Activated naive CD4-positive, alpha-beta T cell treated with anti-CD3 and anti-CD28 coated beads for 36 hours (primary cell): ENCODE data around the gene OAS3. TPM values are rescaled to one million over a fixed set of nuclear protein-coding genes. Genes with fewer than 3 reads are reported as not detected.
"Not testable (repeated sequence)": the region's sequence is repeated elsewhere in the genome, so short reads cannot be mapped to it uniquely, and the experiment has no call there.

Experiments
- CTCF ChIA-PET: fragments of 350-600 bp; sonication (Branson Sonifier 250); formaldehyde crosslinking; loops from one replicate; lab custom pipeline; 2021; ENCODE audit warnings: antibody characterized with exemption; lab: Charles Lee
- DNase-seq: peaks from one replicate; pipeline ENCODE4 v3.0.0-alpha.2; 2020
- H3K27ac Mint-ChIP-seq: one replicate; pipeline ENCODE4 v1.8.0; 2021; ENCODE audit warnings: mild to moderate bottlenecking, mixed read lengths
- H3K27me3 Mint-ChIP-seq: one replicate; pipeline ENCODE4 v1.8.0; 2021; ENCODE audit warnings: low read depth, mixed read lengths
- H3K36me3 Mint-ChIP-seq: one replicate; pipeline ENCODE4 v1.8.0; 2021; ENCODE audit warnings: low read depth, mixed read lengths
- H3K4me1 Mint-ChIP-seq: one replicate; pipeline ENCODE4 v1.8.0; 2021; ENCODE audit warnings: low read depth, mixed read lengths
- H3K4me3 Mint-ChIP-seq: one replicate; pipeline ENCODE4 v1.8.0; 2021; ENCODE audit warnings: mild to moderate bottlenecking, moderate library complexity, mixed read lengths
- H3K9me3 Mint-ChIP-seq: one replicate; pipeline ENCODE4 v1.8.0; 2021; ENCODE audit warnings: mixed read lengths
- intact Hi-C: fragments of 100-400 bp; cut with micrococcal nuclease; formaldehyde crosslinking; loops from one replicate; pipeline ENCODE4 v1.15.1; 2023
- total RNA-seq, 2 experiments: library from RNA; stranded (reverse); gene quantifications; one replicate each; pipeline ENCODE4 v1.2.3, GENCODE V29; 2021

The OAS3 gene
- total RNA-seq, 2 experiments from 2014 or later = 26.1 to 28.0 TPM

DNA sequence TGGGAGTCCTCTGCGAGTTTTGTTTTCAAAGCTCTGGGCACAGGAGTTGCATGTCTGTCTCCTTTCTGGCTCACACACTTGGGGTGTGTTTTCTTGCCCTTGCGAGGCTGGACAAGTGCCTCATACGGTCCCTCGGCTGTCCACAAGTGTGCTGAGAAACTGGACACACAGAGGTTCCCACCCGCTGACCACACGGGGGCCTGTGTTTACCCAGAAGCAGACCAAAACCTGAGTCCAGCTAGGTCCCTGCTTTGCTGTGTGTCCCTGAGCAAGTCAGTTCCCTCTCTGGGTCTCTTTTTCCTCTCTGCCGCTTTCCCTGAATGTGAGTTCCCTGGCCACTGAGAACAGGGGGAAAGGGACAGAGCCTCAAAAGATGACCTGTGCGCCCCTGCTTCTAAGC is 39.4 kb downstream of the OAS3 start:
- DNase-seq = no peak
- Mint-ChIP-seq H3K27ac (peak overlapping the region; percentile 100), H3K36me3 (peaks cover 41% of the 10 kb centered on the region), H3K27me3 (no peaks in the 10 kb centered on the region), H3K4me1 (peaks cover 28% of the 10 kb centered on the region), H3K9me3 (peaks cover 13% of the 10 kb centered on the region), H3K4me3 (peak overlapping the region; percentile 81)
- CTCF ChIA-PET = interaction anchor here (0.6 to 4.9 kb wide), 8 partner anchors 10 to 79 kb away, joined by 3 to 68 read pairs (median 7); partner anchors contain the start of gene OAS1
- intact Hi-C loops = loop anchor here (1.0 to 10.0 kb wide), 10 partner anchors 11 to 965 kb away; partner anchors contain the start of genes ERP29, OAS3, TMEM116 and TPCN1

DNA sequence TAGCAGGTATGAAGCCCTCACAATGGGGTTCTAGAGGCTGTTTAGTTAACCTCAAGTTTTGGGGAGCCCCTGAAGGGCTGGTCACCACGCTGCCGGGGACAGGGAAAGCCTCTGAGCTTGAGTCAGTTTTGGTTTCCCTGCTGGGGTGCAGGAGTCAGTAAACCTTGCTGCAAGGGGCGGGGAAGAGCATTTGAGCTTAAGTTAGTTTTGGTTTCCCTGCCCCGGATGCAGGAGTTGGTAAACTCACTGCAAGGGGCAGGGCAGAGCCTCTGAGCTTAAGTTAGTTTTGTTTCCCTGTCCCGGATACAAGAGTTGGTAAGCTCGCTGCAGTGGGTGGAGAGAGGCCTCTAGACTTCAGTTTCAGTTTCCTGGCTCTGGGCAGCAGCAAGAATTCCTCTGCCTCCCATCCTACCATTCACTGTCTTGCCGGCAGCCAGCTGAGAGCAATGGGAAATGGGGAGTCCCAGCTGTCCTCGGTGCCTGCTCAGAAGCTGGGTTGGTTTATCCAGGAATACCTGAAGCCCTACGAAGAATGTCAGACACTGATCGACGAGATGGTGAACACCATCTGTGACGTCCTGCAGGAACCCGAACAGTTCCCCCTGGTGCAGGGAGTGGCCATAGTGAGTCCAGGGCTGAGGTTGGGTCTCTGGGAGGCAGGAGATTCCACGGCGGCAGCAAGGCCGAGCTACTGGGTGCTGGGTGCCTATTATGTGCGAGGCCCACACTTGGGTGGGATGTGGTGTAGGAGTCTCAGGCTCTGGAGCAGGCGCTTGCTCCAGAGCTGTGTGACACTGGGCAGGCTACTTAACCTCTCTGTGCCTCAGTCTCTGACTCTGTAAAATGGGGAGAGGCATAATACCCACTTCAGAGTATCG is 40.1 kb downstream of the OAS3 start, which contains the start of gene OAS2:
TSS of gene OAS2 (plus strand) at position 357 of the 878 bp plus-strand sequence. CDS start at position 447, 90 bp downstream.
- Mint-ChIP-seq H3K36me3 (peaks cover 48% of the 10 kb centered on the region), H3K27ac (peak within 1 kb of the TSS; percentile 100), H3K4me1 (peaks cover 36% of the 10 kb centered on the region), H3K4me3 (peak within 1 kb of the TSS; percentile 81), H3K9me3 (peaks cover 15% of the 10 kb centered on the region), H3K27me3 (no peaks in the 10 kb centered on the region)
- CTCF ChIA-PET = interaction anchor here (1.2 to 4.9 kb wide), 7 partner anchors 10 to 77 kb away, joined by 4 to 68 read pairs (median 9); partner anchors contain the start of genes OAS1 and OAS3
- intact Hi-C loops = loop anchor here (1.0 to 10.0 kb wide), 10 partner anchors 10 to 966 kb away; partner anchors contain the start of genes ERP29, OAS3, TMEM116 and TPCN1
- DNase-seq = peak; percentile 93

DNA sequence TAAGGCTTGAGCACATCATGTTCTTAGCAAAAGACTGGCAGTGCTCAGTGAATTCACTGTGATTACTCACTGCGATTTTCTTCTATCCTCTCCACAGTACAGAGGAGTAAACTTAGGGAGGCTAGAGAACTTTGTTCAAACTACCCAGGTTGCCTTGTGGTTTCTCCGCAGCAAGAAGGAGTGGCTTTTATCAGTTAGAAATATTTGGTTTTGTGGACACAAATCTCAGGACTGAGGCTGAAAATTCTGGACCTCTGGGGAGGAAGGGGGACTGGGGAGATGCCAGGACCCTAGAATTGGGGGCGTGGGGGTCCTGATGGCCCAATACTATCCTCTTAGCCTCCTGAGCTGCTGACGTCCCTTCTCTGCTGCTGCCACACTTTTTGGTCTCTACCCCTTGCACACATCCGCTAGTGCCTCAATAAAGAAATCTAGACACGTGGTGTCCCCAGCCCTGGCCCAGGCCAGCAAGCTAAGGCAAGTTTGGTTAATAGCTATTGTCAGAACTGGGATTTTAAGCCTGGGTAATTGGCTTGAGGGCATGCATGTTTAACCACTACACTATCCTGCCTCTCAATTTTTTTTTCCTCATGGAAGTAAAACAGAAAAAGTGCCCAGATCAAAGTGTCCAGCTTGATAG is 40.9 kb downstream of the OAS3 start:
- peaks cover 18% of the 10 kb centered on the region for H3K9me3 Mint-ChIP-seq
- H3K36me3 Mint-ChIP-seq = peaks cover 56% of the 10 kb centered on the region
- CTCF ChIA-PET = interaction anchor here (1.2 to 4.9 kb wide), 7 partner anchors 9 to 78 kb away, joined by 4 to 68 read pairs (median 9); partner anchors contain the start of genes OAS1 and OAS3
- intact Hi-C loops = loop anchor here (2.0 to 10.0 kb wide), 6 partner anchors 110 to 966 kb away; partner anchors contain the start of genes ERP29, TMEM116, TPCN1 and TRAFD1
- H3K27me3 Mint-ChIP-seq = no peaks in the 10 kb centered on the region
- peaks cover 43% of the 10 kb centered on the region for H3K4me1 Mint-ChIP-seq
- peak; percentile 69 for DNase-seq
- H3K4me3 Mint-ChIP-seq = peak overlapping the region; percentile 81
- peak overlapping the region; percentile 100 for H3K27ac Mint-ChIP-seq

DNA sequence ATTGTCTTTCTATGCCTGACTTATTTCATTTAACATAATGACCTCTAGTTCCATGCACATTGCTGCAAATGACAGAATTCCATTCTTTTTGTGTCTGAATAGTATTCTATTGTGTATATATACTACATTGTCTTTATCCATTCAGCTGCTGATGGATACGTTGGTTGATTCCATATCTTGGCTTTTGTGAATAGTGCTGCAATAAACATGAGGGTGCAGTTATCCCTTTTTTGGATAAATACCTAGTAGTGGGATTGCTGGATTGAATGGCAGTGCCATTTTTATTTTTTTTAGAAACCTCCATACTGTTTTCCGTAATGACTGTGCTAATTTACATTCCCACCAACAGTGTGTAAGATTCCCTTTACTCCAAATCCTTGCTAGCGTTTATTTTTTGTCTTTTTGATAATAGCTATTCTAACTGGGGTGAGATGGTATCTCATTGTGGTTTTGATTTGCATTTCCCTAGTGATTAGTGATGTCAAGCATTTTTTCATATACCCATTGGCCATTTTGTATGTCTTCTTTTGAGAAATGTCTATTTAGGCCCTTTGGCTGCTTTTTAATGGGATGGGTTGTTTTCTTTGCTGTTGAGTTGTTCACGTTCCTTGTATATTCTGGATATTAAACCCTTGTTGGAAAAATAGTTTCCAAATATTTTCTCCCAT is 42.4 kb downstream of the OAS3 start:
- Mint-ChIP-seq H3K9me3 (peaks cover 27% of the 10 kb centered on the region), H3K27me3 (no peaks in the 10 kb centered on the region), H3K4me3 (peak overlapping the region; percentile 81), H3K27ac (peak overlapping the region; percentile 100), H3K36me3 (peaks cover 70% of the 10 kb centered on the region), H3K4me1 (peaks cover 57% of the 10 kb centered on the region)
- DNase-seq = no peak
- CTCF ChIA-PET = interaction anchor here (0.9 to 4.9 kb wide), 4 partner anchors 12 to 173 kb away, joined by 3 to 68 read pairs (median 4); no protein-coding TSS in a partner anchor
- intact Hi-C loops = loop anchor here (10.0 kb wide), 2 partner anchors 546 to 984 kb away; partner anchors contain the start of gene RBM19

DNA sequence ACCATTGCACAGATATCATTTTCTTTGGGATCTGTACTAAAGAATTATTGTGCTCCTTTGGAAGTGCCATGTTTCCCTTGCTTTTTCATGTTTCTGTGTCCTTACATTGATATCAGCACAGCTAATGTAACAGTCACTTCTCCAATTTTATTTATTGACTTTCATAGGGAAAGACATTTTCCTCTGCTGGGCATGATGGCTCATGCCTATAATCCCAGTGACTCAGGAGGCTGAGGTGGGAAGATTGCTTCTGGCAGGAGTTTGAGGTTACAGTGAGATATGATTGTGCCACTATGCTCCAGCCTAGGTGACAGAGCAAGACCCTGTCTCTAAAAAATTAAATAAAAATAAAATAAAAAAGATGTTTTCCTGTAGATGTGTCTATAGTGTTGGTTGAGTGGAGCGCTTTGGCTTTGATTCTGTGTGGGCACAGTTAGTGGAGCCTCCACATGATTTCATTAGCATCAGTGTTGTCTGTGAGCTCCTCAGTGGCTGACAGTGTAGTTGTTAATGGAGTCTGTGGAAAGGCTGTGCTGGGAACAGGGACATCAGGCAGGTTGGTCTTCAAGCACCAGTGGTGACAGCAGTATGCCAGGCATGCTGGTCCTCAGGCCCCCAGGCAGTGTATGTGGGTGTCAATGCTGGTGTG is 47.5 kb downstream of the OAS3 start:
- Mint-ChIP-seq H3K4me1 (peaks cover 82% of the 10 kb centered on the region), H3K27me3 (no peaks in the 10 kb centered on the region), H3K27ac (peak overlapping the region; percentile 33), H3K4me3 (no peak overlapping the region), H3K36me3 (peaks cover 90% of the 10 kb centered on the region), H3K9me3 (peaks cover 27% of the 10 kb centered on the region)
- DNase-seq = no peak
- CTCF ChIA-PET = interaction anchor here (1.1 kb wide), 1 partner anchor 12 kb away, joined by 3 read pairs; no protein-coding TSS in a partner anchor
- intact Hi-C loops = loop anchor here (10.0 kb wide), 2 partner anchors 551 to 979 kb away; partner anchors contain the start of gene RBM19

DNA sequence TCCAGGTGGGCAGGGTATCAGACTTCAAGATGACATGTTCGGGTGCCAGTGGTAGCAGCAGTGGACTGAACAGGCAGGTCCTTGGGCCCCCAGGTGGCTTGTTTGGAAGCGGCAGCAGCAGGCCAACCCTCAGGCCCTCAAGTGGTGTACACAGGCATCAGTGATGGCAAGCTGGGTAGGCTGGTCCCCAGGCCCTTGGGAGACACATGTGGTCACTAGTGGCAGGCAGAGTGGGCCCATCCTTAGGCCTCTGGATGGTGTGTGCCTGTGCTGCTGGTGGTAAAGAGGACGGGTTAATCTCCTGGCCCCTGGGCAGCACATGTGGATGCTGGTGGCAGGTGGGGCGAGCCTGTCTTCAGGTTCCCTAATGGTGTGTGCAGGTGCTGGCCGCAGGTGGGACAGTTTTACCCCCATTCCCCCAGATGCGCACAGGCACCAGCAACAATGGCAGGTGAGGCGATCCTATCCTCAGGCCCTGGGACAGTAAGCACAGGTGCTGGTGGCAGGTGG is 48.1 kb downstream of the OAS3 start:
- Mint-ChIP-seq H3K4me3 (no peak overlapping the region), H3K27me3 (no peaks in the 10 kb centered on the region), H3K27ac (peak overlapping the region; percentile 33), H3K9me3 (peaks cover 25% of the 10 kb centered on the region), H3K4me1 (peaks cover 77% of the 10 kb centered on the region), H3K36me3 (peaks cover 91% of the 10 kb centered on the region)
- DNase-seq = no peak
- intact Hi-C loops = loop anchor here (10.0 kb wide), 2 partner anchors 552 to 978 kb away; partner anchors contain the start of gene RBM19
- CTCF ChIA-PET = no interaction called here

DNA sequence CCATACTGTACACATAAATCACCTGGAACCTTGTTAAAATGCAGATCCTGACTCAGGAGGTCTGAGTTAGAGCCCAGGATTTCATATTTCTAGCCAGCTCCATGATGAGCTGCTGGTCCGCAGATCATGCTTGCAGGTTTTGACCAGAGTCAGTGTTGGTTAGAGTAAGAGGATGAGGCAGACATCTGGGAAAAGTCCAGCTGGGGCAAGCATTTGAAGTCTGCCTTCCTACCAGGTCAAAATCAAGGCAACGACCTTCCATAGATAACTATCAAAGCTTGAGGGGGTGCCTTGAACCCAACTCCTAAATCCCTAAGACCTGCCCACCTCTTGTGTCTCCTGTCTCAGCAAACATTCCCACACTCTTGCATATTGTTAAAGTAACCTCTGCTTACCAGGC is 49.3 kb downstream of the OAS3 start:
- Mint-ChIP-seq H3K27ac (peak overlapping the region; percentile 76), H3K9me3 (peaks cover 19% of the 10 kb centered on the region), H3K36me3 (peaks cover 89% of the 10 kb centered on the region), H3K4me1 (peaks cover 66% of the 10 kb centered on the region), H3K4me3 (no peak overlapping the region), H3K27me3 (no peaks in the 10 kb centered on the region)
- no peak for DNase-seq
- intact Hi-C loops = loop anchor here (10.0 kb wide), 2 partner anchors 553 to 977 kb away; partner anchors contain the start of gene RBM19
- CTCF ChIA-PET = interaction anchor here (0.8 to 2.2 kb wide), 3 partner anchors 9 to 86 kb away, joined by 3 to 11 read pairs (median 4); partner anchors contain the start of gene OAS2

DNA sequence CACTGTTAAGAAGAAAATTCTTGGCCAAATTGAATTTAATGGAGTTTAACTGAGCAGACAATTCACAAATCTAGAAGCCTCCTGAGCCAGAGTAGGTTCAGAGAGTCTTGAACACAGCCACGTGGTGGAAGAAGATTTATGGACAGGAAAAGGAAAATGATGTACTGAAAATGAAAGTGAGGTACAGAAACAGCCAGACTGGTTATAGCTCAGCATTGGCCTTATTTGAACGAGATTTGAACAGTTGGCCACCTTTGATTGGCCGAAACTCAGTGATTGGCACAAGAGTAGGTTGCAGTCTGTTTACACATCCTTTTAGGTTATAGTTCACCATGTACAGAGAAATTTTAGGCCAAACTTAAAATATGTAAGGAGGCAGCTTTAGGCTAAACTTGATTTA is 50.0 kb downstream of the OAS3 start:
- intact Hi-C loops = loop anchor here (1.0 to 10.0 kb wide), 3 partner anchors 10 to 977 kb away; partner anchors contain the start of genes OAS2 and RBM19
- Mint-ChIP-seq H3K36me3 (peaks cover 88% of the 10 kb centered on the region), H3K4me3 (no peak overlapping the region), H3K4me1 (peaks cover 65% of the 10 kb centered on the region), H3K27ac (peak overlapping the region; percentile 76), H3K9me3 (peaks cover 16% of the 10 kb centered on the region), H3K27me3 (no peaks in the 10 kb centered on the region)
- peak; percentile 57 for DNase-seq
- CTCF ChIA-PET = interaction anchor here (0.8 to 2.4 kb wide), 5 partner anchors 9 to 110 kb away, joined by 3 to 11 read pairs (median 4); partner anchors contain the start of genes OAS2 and OAS3

DNA sequence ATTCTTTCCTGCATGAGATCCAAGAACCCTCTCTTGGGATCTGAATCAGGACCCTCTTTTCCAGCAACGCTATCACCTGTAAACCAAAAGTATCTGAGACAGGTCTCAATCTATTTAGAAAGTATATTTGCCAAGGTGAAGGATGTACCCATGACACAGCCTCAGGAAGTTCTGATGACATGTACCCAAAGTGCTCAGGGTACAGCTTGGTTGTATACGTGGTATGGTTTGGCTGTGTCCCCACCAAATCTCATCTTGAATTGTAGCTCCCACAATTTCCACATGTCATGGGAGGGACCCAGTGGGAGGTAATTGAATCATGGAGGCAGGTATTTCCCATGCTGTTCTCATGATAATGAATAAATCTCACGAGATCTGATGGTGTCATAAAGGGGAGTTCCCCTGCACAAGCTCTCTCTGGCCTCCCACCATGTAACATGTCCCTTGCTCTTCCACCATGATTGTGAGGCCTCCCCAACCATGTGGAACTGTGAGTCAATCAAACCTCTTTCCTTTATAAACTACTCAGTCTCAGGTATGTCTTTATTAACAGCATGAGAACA is 50.6 kb downstream of the OAS3 start:
- Mint-ChIP-seq H3K4me1 (peaks cover 58% of the 10 kb centered on the region), H3K36me3 (peaks cover 86% of the 10 kb centered on the region), H3K27ac (peak overlapping the region; percentile 76), H3K9me3 (peaks cover 14% of the 10 kb centered on the region)
- DNase-seq = peak; percentile 26
- not testable (repeated sequence) for H3K4me3 Mint-ChIP-seq, H3K27me3 Mint-ChIP-seq
- CTCF ChIA-PET = interaction anchor here (0.5 to 2.4 kb wide), 5 partner anchors 10 to 166 kb away, joined by 3 to 11 read pairs (median 3); partner anchors contain the start of genes OAS1, OAS2 and OAS3
- intact Hi-C loops = loop anchor here (1.0 to 10.0 kb wide), 3 partner anchors 11 to 976 kb away; partner anchors contain the start of genes OAS2 and RBM19

DNA sequence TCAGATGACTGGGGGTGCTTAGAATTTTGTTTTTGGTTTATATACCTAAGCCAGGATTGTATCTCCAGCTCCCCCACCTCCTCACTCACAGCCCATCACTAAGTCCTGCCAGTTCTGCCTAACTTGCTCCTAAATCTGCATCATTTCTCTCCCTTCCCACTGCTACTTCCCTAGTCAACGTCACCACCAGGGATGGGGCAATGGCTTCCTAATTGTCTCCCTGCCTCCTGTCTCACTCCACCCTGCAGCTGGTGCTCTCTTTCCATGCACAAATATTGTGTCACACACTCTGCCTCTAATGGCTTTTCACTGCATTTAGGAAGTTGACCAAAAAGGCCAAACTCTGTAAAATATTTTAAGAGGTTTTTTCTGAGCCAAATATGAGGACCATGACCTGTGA is 51.5 kb downstream of the OAS3 start:
- intact Hi-C loops = loop anchor here (2.0 to 10.0 kb wide), 3 partner anchors 185 to 975 kb away; partner anchors contain the start of gene RBM19
- Mint-ChIP-seq H3K4me1 (peaks cover 50% of the 10 kb centered on the region), H3K27ac (peak overlapping the region; percentile 39)

More for the DNA sequence above, 51.5 kb downstream of the OAS3 start:
- Mint-ChIP-seq H3K4me3 (no peak overlapping the region), H3K36me3 (peaks cover 82% of the 10 kb centered on the region), H3K27me3 (no peaks in the 10 kb centered on the region), H3K9me3 (peaks cover 7% of the 10 kb centered on the region)
- CTCF ChIA-PET = interaction anchor here (1.0 to 2.4 kb wide), 3 partner anchors 11 to 109 kb away, joined by 3 to 6 read pairs (median 3); no protein-coding TSS in a partner anchor
- no peak for DNase-seq
